NT2/D1 (cell line): ENCODE results near the gene SET.

Source experiments
- SUZ12 ChIP-seq: IDR thresholded peaks from 2 replicates; pipeline ENCODE4 v1.6.1; 2011; ENCODE audit not compliant: insufficient read length, insufficient read depth; ENCODE audit errors: extremely low read depth
- YY1 ChIP-seq: IDR thresholded peaks from 2 replicates; pipeline ENCODE4 v1.6.1; 2011; ENCODE audit not compliant: insufficient read length, insufficient read depth
- ZNF274 ChIP-seq: IDR thresholded peaks from 2 replicates; pipeline ENCODE4 v1.6.1; 2011; ENCODE audit warnings: mild to moderate bottlenecking, low read depth, low read length

- TF ChIP-seq YY1 (no peak), SUZ12 (no peak), ZNF274 (no peak)
Observed at GRCh38 chr9:128689820-128690683, 1.0 kb downstream of the SET start.
